Muscle layer of duodenum (tissue), 2 donors: ENCODE results near the gene ARID4A.

Source experiments
- H3K27ac ChIP-seq: one replicate; pipeline ENCODE4 v1.7.0; 2013; ENCODE audit warnings: mild to moderate bottlenecking, low read length
- H3K27me3 ChIP-seq: one replicate; pipeline ENCODE4 v1.7.0; 2013; ENCODE audit warnings: low read depth, mild to moderate bottlenecking, control low read depth, low read length
- H3K36me3 ChIP-seq, 2 donors: one replicate each; pipeline ENCODE4 v1.7.0; 2013; ENCODE audit warnings: low read length in 2 of 2, control low read depth in 1 of 2, mild to moderate bottlenecking in 1 of 2; ENCODE audit not compliant: insufficient read depth in 2 of 2, control insufficient read depth in 1 of 2
- H3K4me1 ChIP-seq, 2 donors: one replicate each; pipeline ENCODE4 v1.7.0; 2013; ENCODE audit warnings: low read length in 2 of 2, mild to moderate bottlenecking in 2 of 2, control low read depth in 1 of 2, moderate library complexity in 1 of 2; ENCODE audit not compliant: insufficient read depth in 2 of 2, control insufficient read depth in 1 of 2
- H3K4me3 ChIP-seq, 2 donors: one replicate each; pipeline ENCODE4 v1.7.0; 2013; ENCODE audit warnings: low read length in 2 of 2, low read depth in 1 of 2, mild to moderate bottlenecking in 1 of 2
- H3K9me3 ChIP-seq, 2 donors: one replicate each; pipeline ENCODE4 v1.7.0; 2013; ENCODE audit warnings: low read length in 2 of 2, control low read depth in 1 of 2, mild to moderate bottlenecking in 1 of 2; ENCODE audit not compliant: control insufficient read depth in 1 of 2
- donor health status: healthy.

The ARID4A gene

DNA sequence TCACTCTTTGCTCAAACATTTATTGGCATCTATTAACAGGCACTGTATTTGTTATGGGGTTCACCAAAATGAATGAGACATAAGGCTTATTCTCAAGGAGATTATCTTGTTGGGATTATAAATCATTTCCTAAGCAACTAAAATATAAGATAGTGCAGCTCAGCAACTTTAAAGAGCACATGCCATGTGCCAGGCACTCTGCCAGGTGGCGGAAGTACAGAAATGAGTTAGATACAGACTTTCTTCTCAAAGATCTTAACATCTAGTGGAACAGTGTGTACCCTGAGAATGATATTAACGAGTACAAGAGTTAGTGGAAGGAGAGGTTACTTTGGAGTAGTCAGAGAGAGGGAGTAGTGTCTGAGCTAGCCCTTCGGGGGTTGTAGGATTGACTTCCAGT is 68.9 kb downstream of the ARID4A start:
- peaks cover 40 to 58% of the 10 kb centered on the region in 2 donors for H3K36me3 ChIP-seq
- no peak overlapping the region for H3K27ac ChIP-seq
- no peak overlapping the region for H3K4me3 ChIP-seq
- H3K27me3 ChIP-seq: no peaks in the 10 kb centered on the region
- no peaks in the 10 kb centered on the region for H3K4me1 ChIP-seq
- no peaks in the 10 kb centered on the region for H3K9me3 ChIP-seq

DNA sequence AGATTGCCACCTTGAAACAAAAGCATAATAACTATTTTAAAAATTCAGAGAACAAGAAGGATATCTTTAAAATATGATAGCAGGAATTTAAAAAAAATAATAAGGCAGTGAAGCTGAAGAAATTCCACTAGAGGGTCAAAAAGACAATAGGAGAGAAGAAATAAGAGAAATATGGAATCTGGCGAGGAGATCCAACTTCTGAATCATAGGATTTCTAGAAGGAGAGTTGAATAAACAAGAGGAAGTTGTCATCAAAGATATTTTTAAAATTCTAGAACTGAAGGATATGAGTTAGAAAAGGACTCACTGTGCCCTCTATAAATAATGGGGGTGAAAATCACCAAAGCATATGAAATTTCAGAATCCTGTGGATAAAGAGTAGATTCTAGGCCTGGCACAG is 70.6 kb downstream of the ARID4A start:
- Histone ChIP-seq H3K9me3 (no peaks in the 10 kb centered on the region), H3K27me3 (no peaks in the 10 kb centered on the region), H3K36me3 (peaks cover 45 to 53% of the 10 kb centered on the region in 2 donors), H3K4me1 (no peaks in the 10 kb centered on the region), H3K27ac (no peak overlapping the region), H3K4me3 (no peak overlapping the region)

DNA sequence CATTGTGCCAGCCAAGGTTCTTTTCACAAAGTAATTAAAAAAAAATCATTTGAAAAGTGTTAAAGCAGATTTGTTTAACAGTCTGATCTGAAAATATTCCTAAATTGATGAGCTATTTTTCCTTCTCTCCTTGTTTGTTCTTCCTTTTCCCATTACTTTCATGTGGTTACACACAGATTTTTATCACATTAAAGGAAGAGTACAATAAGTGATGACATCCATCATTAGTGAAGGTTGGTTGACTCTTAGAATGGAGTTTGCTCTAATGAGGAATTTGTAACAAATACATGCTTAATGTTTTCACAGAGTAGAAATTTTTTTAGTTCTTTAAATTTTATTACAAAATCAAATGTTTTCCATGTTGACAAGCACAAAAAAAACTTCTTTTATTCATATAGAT is 78.4 kb downstream of the ARID4A start:
- H3K36me3 ChIP-seq: peaks cover 13 to 26% of the 10 kb centered on the region in 2 donors
- H3K4me1 ChIP-seq: no peaks in the 10 kb centered on the region

DNA sequence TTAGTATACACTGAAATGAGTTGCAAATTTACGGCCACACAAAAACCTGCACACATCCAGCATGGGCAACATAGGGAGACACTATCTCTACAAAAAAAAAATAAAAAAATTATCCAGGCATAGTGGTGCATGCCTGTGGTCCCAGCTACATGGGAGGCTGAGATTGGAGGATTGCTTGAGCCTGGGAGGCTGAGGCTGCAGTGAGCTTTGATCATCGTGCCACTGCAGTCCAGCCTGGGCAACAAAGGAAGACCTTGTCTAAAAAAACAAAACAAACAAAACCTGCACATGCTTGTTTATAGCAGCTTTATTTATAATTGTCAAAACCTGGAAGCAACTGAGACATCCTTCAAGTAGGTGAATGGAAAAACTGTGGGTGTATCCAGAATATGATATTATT is 92.5 kb downstream of the ARID4A start:
- H3K27me3 ChIP-seq: no peaks in the 10 kb centered on the region
- no peak overlapping the region for H3K4me3 ChIP-seq
- H3K36me3 ChIP-seq: no peaks in the 10 kb centered on the region
- H3K27ac ChIP-seq: no peak overlapping the region
- no peaks in the 10 kb centered on the region for H3K4me1 ChIP-seq
- no peaks in the 10 kb centered on the region for H3K9me3 ChIP-seq

More for the DNA sequence above, 78.4 kb downstream of the ARID4A start:
- no peak overlapping the region for H3K27ac ChIP-seq
- H3K9me3 ChIP-seq: no peaks in the 10 kb centered on the region
- H3K4me3 ChIP-seq: no peak overlapping the region
- no peaks in the 10 kb centered on the region for H3K27me3 ChIP-seq

DNA sequence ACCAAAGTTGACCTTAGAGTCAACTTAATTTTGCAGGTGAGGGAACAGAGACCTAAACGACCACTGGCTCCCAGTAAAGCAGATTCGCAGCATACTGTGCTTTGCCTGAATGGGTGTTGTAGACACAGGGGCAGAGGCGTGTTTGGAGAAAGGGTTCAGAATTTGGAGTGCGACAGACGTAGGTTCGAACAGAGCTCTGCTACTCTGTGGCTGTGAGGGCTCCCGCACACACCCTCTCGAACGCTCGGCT is 97.1 kb downstream of the ARID4A start:
- Histone ChIP-seq H3K27ac (no peak overlapping the region), H3K9me3 (no peaks in the 10 kb centered on the region), H3K4me3 (peak overlapping the region; percentile 58 to 70), H3K4me1 (no peaks in the 10 kb centered on the region), H3K27me3 (no peaks in the 10 kb centered on the region), H3K36me3 (no peaks in the 10 kb centered on the region)

DNA sequence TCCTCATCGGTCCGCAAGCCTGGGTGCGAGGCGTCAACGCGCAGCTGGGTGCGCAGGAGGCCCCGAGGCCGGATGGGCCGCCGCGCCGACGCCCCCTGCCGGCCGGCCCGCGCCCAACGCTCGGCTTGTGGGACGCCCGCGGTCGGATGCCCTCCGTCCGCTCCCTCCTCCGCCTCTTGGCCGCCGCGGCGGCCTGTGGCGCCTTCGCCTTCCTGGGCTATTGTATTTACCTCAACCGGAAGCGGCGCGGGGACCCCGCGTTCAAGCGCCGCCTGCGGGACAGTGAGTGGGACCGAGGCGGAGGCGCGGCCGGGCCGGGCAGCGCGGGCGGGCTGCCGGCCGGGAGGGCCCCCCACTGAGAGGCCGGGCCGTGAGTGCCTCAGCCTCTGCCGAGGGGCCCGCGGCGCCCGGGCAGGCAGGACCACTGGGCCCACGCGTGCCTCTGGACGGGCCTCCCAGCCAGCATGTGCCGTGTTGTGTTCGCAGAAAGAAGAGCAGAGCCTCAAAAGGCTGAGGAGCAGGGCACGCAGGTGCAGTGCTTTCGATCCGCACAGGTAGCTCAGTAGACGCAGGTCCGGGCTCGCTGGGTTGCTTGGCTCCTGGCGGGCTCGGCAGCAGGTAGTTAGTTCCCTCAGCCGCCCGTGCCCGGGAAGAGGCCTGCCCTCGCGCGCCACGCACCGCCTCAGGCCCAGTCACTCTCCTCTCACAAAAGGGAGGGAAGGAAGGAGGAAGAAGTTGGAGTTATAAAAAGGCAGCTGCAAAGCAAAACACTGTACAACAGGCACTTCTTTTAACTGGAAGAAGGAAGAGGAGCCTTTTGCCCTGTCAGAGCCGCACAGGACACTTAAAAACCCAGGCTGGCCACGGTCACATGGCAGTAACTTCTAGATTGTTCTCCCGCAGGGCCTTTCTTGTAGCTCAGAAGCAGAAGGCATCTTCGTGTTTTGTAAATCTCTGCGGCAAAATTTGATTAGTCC is 97.7 kb downstream of the ARID4A start, which contains the start of gene TOMM20L:
Gene TOMM20L (plus strand): TSS at position 119 of the 977 bp plus-strand sequence. CDS start 28 bp downstream, at position 147.
- Histone ChIP-seq H3K9me3 (no peaks in the 10 kb centered on the region), H3K27me3 (no peaks in the 10 kb centered on the region), H3K4me1 (no peaks in the 10 kb centered on the region), H3K4me3 (peak within 1 kb of the TSS; percentile 58 to 70), H3K36me3 (no peaks in the 10 kb centered on the region), H3K27ac (no peak within 1 kb of the TSS)

DNA sequence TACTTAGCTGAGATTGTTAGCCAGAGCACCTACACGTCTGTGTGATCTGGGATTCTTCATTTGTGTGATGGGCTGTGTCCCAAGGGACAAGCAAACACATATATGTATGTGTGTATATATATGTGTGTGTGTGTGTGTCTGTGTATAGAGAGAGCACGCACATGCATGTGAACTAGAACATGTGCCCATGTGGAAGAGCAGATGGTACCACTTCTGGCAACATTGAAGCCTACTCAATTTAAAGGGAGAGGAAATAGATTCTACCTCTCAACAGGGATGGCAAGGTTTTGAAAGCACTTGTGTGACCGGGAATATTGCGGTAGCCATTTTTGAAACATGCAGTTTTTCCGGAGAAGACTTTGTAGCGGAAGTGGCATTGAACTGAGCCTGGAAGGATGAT is 98.8 kb downstream of the ARID4A start:
- Histone ChIP-seq H3K4me3 (no peak overlapping the region), H3K27me3 (no peaks in the 10 kb centered on the region), H3K27ac (no peak overlapping the region), H3K9me3 (no peaks in the 10 kb centered on the region), H3K4me1 (no peaks in the 10 kb centered on the region), H3K36me3 (no peaks in the 10 kb centered on the region)

DNA sequence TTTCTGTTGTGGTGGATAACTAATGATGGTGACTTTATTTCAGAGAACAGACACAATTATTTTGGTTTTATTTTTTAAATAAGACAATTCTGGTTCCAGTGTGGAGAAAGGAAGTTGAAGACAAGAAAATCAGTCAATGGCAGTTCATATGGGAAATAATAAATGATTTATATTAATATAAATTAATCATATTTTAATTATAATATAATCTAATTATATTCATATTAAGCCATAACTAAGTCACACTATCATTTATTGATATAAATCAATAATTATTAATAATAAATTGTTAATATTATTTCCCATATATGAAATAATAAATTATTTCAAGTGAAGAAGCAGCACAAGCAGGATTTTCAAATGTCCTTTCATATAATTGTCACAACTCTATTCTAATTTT is 100.1 kb downstream of the ARID4A start:
- Histone ChIP-seq H3K27me3 (no peaks in the 10 kb centered on the region), H3K27ac (no peak overlapping the region), H3K9me3 (no peaks in the 10 kb centered on the region)

DNA sequence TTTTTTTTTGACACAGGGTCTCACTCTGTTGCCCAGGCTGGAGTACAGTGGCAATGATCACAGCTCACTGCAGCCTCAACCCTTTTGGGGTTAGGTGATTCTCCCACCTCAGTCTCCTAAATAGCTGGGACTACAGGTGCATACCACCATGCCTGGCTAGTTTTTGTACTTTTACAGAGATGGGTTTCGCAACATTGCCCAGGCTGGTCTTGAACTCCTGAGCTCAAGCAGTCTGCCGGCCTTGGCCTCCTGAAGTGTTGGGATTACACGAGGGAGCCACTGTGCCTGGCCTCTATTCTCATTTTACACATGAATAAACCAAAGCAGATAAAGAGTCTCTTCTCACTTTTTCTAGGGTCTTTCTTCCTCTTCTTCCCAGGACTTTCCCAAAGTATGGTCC is 100.5 kb downstream of the ARID4A start:
- H3K9me3 ChIP-seq: no peaks in the 10 kb centered on the region
- no peaks in the 10 kb centered on the region for H3K4me1 ChIP-seq
- no peaks in the 10 kb centered on the region for H3K36me3 ChIP-seq
- no peak overlapping the region for H3K4me3 ChIP-seq
- no peak overlapping the region for H3K27ac ChIP-seq
- no peaks in the 10 kb centered on the region for H3K27me3 ChIP-seq

More for the DNA sequence above, 100.1 kb downstream of the ARID4A start:
- no peaks in the 10 kb centered on the region for H3K4me1 ChIP-seq
- no peak overlapping the region for H3K4me3 ChIP-seq
- H3K36me3 ChIP-seq: no peaks in the 10 kb centered on the region

DNA sequence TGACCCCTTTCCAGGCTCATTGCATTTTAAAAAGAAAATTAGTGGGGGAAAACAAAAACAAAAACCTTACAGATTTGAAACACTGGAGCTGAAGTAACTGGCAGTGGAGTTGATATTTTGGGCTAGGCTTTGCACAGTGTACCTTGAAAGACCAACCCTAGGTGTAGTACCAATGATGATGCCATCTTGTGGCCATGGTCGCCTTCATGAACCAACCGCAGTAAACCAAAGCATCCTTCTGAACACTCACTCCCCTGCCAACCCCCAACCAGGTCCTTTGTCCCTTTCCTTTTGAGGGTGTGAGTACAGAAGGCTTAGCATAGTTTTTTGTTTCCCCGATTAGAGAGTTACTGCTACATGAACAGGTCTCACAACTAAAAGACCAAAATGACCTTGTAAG is 103.2 kb downstream of the ARID4A start:
- Histone ChIP-seq H3K9me3 (no peaks in the 10 kb centered on the region), H3K4me1 (no peaks in the 10 kb centered on the region), H3K4me3 (no peak overlapping the region), H3K36me3 (no peaks in the 10 kb centered on the region), H3K27me3 (no peaks in the 10 kb centered on the region), H3K27ac (no peak overlapping the region)

DNA sequence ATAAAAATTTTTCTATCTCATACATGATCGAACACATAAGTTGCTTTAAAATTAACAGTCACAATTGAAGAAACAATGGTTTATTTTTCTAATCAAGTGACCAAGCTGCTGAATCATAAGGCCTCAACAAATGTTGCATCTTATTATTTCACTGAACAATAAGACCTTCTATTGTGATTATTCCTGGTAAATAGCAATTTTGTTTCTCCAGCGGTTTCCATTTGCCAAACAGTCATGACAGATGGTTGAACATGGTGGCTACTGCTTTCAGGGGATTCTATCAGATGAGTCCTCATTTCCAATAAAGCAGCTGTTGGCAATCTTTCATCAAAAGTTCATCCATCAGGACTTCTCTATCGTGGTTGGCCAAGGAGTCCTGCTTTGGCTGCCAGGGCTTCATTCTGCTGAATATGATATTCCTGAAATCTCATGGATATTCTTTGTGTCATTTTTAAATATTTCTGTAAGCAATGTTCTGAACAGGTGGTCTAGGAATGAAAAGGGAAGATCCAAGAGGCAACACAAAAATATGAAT is 110.4 kb downstream of the ARID4A start:
- no peak overlapping the region for H3K27ac ChIP-seq
- H3K4me3 ChIP-seq: no peak overlapping the region
- no peaks in the 10 kb centered on the region for H3K9me3 ChIP-seq
- no peaks in the 10 kb centered on the region for H3K4me1 ChIP-seq
- peaks cover 24 to 32% of the 10 kb centered on the region in 2 donors for H3K36me3 ChIP-seq
- H3K27me3 ChIP-seq: no peaks in the 10 kb centered on the region
